HCT116 (cell line): ENCODE measurements around the gene NDUFA8. TPM values are rescaled to one million over a fixed set of nuclear protein-coding genes. Genes with fewer than 3 reads are reported as not detected.

Experiments used
- ATAC-seq: fragments of 200-7000 bp; cut with Tn5 transposase; 2 replicates; pipeline ENCODE4 v1.9.1; 2020; ENCODE audit warnings: mild to moderate bottlenecking, moderate library complexity
- BruUV-seq: library from RNA; stranded (reverse); fragments of 400-500 nt; replicated peaks from 2 replicates; lab custom pipeline; 2021; lab: Mats Ljungman, UMichigan
- CTCF ChIA-PET: fragments of 300-600 bp; sonication (Branson Sonifier 250); formaldehyde crosslinking; loops from one replicate; lab custom pipeline; 2021; ENCODE audit warnings: antibody characterized with exemption; lab: Charles Lee
- POLR2A ChIA-PET: fragments of 300-600, 350-600 bp; sonication (Branson Sonifier 250); formaldehyde crosslinking; loops from one replicate; lab custom pipeline; 2021; ENCODE audit warnings: antibody characterized with exemption; lab: Charles Lee
- RAD21 ChIA-PET, 2 experiments: fragments of 300-600 bp; sonication (Branson Sonifier 250); formaldehyde crosslinking; loops; one replicate each; lab custom pipeline; 2023; ENCODE audit warnings: low total read pairs in 2 of 2; ENCODE audit not compliant: uncharacterized antibody in 2 of 2, unreplicated experiment in 2 of 2, low non-redundant PET in 1 of 2; lab: Charles Lee
- DNase-seq: peaks from one replicate; pipeline ENCODE4 v3.0.0-alpha.2; 2010; ENCODE audit warnings: low read depth, low spot score
- H2AFZ ChIP-seq: fragments of 200-600 bp; shearing (Covaris generic), sonication (generic); 2 replicates; pipeline ENCODE4 v1.6.1; 2017; ENCODE audit warnings: low read depth, mixed run types, mixed read lengths, antibody characterized with exemption, low read length; ENCODE audit not compliant: poor library complexity, severe bottlenecking
- H3K27ac ChIP-seq: 2 replicates; pipeline ENCODE4 v1.5.1; 2012; ENCODE audit warnings: low read depth, low read length
- H3K27me3 ChIP-seq: fragments of 200-600 bp; sonication (generic); 2 replicates; pipeline ENCODE4 v1.6.1; 2016; ENCODE audit warnings: mixed run types, low read length, mixed read lengths; ENCODE audit not compliant: insufficient read depth
- H3K36me3 ChIP-seq, 2 experiments: fragments of 200-500 bp in 1 of 2; fragments of 200-600 bp in 1 of 2; sonication (Bioruptor generic) in 1 of 2; sonication (generic) in 1 of 2; 2 replicates each; pipeline versions ENCODE4 v1.5.1 to v1.6.1; 2014 to 2016; ENCODE audit warnings: low read length in 2 of 2, inconsistent platforms in 1 of 2, mixed read lengths in 1 of 2, mixed run types in 1 of 2; ENCODE audit not compliant: insufficient read depth in 2 of 2, control insufficient read depth in 1 of 2
- H3K4me1 ChIP-seq, 2 experiments: fragments of 200-600 bp in 1 of 2; sonication (generic) in 1 of 2; 2 replicates each; pipeline versions ENCODE4 v1.5.1 to v1.6.1; 2012 to 2017; ENCODE audit warnings: low read length in 2 of 2, inconsistent platforms in 1 of 2, mild to moderate bottlenecking in 1 of 2, mixed read lengths in 1 of 2, mixed run types in 1 of 2, moderate library complexity in 1 of 2; ENCODE audit not compliant: insufficient read depth in 2 of 2, control insufficient read depth in 1 of 2
- H3K4me2 ChIP-seq: fragments of 200-600 bp; sonication (generic); 2 replicates; pipeline ENCODE4 v1.6.1; 2017; ENCODE audit warnings: mixed run types, low read length, mixed read lengths
- H3K4me3 ChIP-seq, 2 experiments: fragments of 200-600 bp in 1 of 2; sonication (generic) in 1 of 2; replicated peaks in 1 of 2; 2 replicates each; pipeline ENCODE4 v1.5.1; 2011 to 2016; ENCODE audit warnings: low read length in 2 of 2, control low read depth in 1 of 2, low read depth in 1 of 2, mild to moderate bottlenecking in 1 of 2, mixed read lengths in 1 of 2, mixed run types in 1 of 2
- H3K79me2 ChIP-seq: fragments of 200-600 bp; sonication (generic); 2 replicates; pipeline ENCODE4 v1.6.1; 2017; ENCODE audit warnings: mild to moderate bottlenecking, mixed run types, low read length, moderate library complexity, mixed read lengths; ENCODE audit not compliant: insufficient read depth
- H3K9ac ChIP-seq: fragments of 200-600 bp; sonication (generic); 2 replicates; pipeline ENCODE4 v1.6.1; 2016; ENCODE audit warnings: low read length, mixed read lengths
- H3K9me2 ChIP-seq: fragments of 200-600 bp; sonication (generic), shearing (Covaris generic); 2 replicates; pipeline ENCODE4 v1.6.1; 2017; ENCODE audit warnings: mixed run types, mild to moderate bottlenecking, moderate library complexity; ENCODE audit not compliant: insufficient read depth
- H3K9me3 ChIP-seq, 2 experiments: fragments of 200-500 bp in 1 of 2; fragments of 200-600 bp in 1 of 2; sonication (Bioruptor generic) in 1 of 2; sonication (generic) in 1 of 2; 2 replicates each; pipeline ENCODE4 v1.6.1; 2014 to 2017; ENCODE audit warnings: low read length in 2 of 2, mixed read lengths in 2 of 2, inconsistent platforms in 1 of 2, low read depth in 1 of 2, mild to moderate bottlenecking in 1 of 2, mixed run types in 1 of 2, moderate library complexity in 1 of 2; ENCODE audit not compliant: control insufficient read depth in 1 of 2, insufficient read depth in 1 of 2
- H4K20me1 ChIP-seq: fragments of 200-600 bp; sonication (generic), shearing (Covaris generic); 2 replicates; pipeline ENCODE4 v1.6.1; 2017; ENCODE audit warnings: mixed run types, mild to moderate bottlenecking, moderate library complexity; ENCODE audit not compliant: insufficient read depth
- CBX3 ChIP-seq: IDR thresholded peaks from 2 replicates; pipeline ENCODE4 v1.6.1; 2012; ENCODE audit warnings: low read depth
- EZH2 ChIP-seq: fragments of 200-600 bp; sonication (generic); IDR thresholded peaks from 2 replicates; pipeline ENCODE4 v1.6.1; 2017; ENCODE audit warnings: antibody characterized with exemption, mixed run types
- EZH2phosphoT487 ChIP-seq: fragments of 200-600 bp; IDR thresholded peaks from 2 replicates; pipeline ENCODE4 v1.6.1; 2018; ENCODE audit warnings: antibody characterized with exemption, borderline replicate concordance
- FOSL1 ChIP-seq: IDR thresholded peaks from 2 replicates; pipeline ENCODE4 v1.6.1; 2012; ENCODE audit warnings: low read depth
- MAX ChIP-seq: IDR thresholded peaks from 2 replicates; pipeline ENCODE4 v1.6.1; 2012
- POLR2A ChIP-seq: IDR thresholded peaks from 2 replicates; pipeline ENCODE4 v1.7.0; 2011; ENCODE audit warnings: borderline replicate concordance; ENCODE audit not compliant: insufficient read depth, insufficient read length; ENCODE audit errors: extremely low read depth
- RAD21 ChIP-seq: IDR thresholded peaks from 2 replicates; pipeline ENCODE4 v1.6.1; 2012; ENCODE audit warnings: low read depth, mild to moderate bottlenecking
- REST ChIP-seq: IDR thresholded peaks from 2 replicates; pipeline ENCODE4 v1.6.1; 2012; ENCODE audit warnings: low read depth
- SP1 ChIP-seq: IDR thresholded peaks from 2 replicates; pipeline ENCODE4 v1.6.1; 2012; ENCODE audit warnings: low read depth
- SRF ChIP-seq: IDR thresholded peaks from 2 replicates; pipeline ENCODE4 v1.6.1; 2012; ENCODE audit warnings: low read depth
- intact Hi-C: fragments of 100-400 bp; cut with micrococcal nuclease; formaldehyde crosslinking; loops from 2 replicates; pipeline ENCODE4 v1.10.0; 2022
- total RNA-seq: library from RNA; stranded (reverse); gene quantifications from one replicate; pipeline ENCODE4 v1.2.1, GENCODE V29; 2021; ENCODE audit not compliant: unreplicated experiment

Gene NDUFA8
- total RNA-seq, 1 experiment from 2014 or later: 84.5 TPM

GRCh38 chr9:122143296-122143695 is 16.3 kb downstream of the NDUFA8 start:
- Histone ChIP-seq H3K27me3 (no peaks in the 10 kb centered on the region), H3K9ac (no peak overlapping the region), H3K36me3 (peaks cover 30 to 32% of the 10 kb centered on the region in 2 experiments; a peak in 3 of 4 replicates), H3K4me1 (peaks cover 0 to 15% of the 10 kb centered on the region in 2 experiments; a peak in 2 of 4 replicates), H3K27ac (no peak overlapping the region), H3K4me3 (no peak overlapping the region), H3K9me3 (no peaks in the 10 kb centered on the region), H4K20me1 (no peaks in the 10 kb centered on the region), H3K79me2 (peaks cover 4% of the 10 kb centered on the region; the same call in 1 of the 2 replicates), H3K9me2 (no peaks in the 10 kb centered on the region), H2AFZ (no peak overlapping the region), H3K4me2 (no peak overlapping the region)
- DNase-seq (no peak), ATAC-seq (no peak)
- ChIA-PET RAD21 (no interaction called here), CTCF (interaction anchor here (0.8 kb wide), 1 partner anchor 15 kb away, joined by 3 read pairs; no protein-coding TSS in a partner anchor), POLR2A (no interaction called here)
- BruUV-seq: no TSS peak
- intact Hi-C loops: no loop called here
- TF ChIP-seq MAX (no peak), CBX3 (no peak), SP1 (no peak), REST (no peak), EZH2 (no peak), POLR2A (no peak), FOSL1 (no peak), RAD21 (no peak), EZH2phosphoT487 (no peak), SRF (no peak)
